ENCODE results near the gene ITPR3.

DNA sequence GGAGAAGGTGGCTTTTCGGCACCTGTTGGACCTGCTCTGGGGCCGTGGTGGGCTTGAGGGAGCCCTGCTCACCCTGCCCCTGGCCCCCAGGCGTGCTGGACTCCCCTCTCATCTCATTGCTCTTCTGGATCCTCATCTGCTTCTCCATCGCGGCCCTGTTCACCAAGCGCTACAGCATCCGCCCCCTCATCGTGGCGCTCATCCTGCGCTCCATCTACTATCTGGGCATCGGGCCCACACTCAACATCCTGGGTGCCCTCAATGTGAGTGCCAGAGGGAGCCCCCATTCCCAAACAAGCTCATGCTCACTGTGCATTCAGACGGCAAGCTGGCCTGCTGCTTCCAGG lies 68.0 kb downstream of the ITPR3 start:
- TF ChIP-seq, protein P1, sequence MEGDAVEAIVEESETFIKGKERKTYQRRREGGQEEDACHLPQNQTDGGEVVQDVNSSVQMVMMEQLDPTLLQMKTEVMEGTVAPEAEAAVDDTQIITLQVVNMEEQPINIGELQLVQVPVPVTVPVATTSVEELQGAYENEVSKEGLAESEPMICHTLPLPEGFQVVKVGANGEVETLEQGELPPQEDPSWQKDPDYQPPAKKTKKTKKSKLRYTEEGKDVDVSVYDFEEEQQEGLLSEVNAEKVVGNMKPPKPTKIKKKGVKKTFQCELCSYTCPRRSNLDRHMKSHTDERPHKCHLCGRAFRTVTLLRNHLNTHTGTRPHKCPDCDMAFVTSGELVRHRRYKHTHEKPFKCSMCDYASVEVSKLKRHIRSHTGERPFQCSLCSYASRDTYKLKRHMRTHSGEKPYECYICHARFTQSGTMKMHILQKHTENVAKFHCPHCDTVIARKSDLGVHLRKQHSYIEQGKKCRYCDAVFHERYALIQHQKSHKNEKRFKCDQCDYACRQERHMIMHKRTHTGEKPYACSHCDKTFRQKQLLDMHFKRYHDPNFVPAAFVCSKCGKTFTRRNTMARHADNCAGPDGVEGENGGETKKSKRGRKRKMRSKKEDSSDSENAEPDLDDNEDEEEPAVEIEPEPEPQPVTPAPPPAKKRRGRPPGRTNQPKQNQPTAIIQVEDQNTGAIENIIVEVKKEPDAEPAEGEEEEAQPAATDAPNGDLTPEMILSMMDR (IDR thresholded peaks at IDR 0.05; ENCODE audit: low read length), result no peak
- TF ChIP-seq EZH2 (IDR thresholded peaks at IDR 0.05; ENCODE audit: borderline replicate concordance, low read length), result no peak
